ENCODE measurements around the gene NFASC. TPM values are rescaled to one million over a fixed set of nuclear protein-coding genes. Genes with fewer than 3 reads are reported as not detected.

Gene NFASC
- total and polyA plus RNA-seq, 2 experiments from 2014 or later: 0.75 to 2.2 TPM

GRCh38 chr1:204967451-204967850, 96.8 kb downstream of the NFASC start:
- H2AFZ ChIP-seq: no peak overlapping the region
- no peaks in the 10 kb centered on the region for H3K36me3 ChIP-seq (replicated peaks; ENCODE audit: insufficient read depth, low read depth)
- TF ChIP-seq EZH2phosphoT487 (IDR thresholded peaks at IDR 0.05; ENCODE audit: low read depth, severe bottlenecking, unreplicated experiment) (no peak), EZH2 (IDR thresholded peaks at IDR 0.05; ENCODE audit: borderline replicate concordance) (no peak)
- TF ChIP-seq, protein P1, sequence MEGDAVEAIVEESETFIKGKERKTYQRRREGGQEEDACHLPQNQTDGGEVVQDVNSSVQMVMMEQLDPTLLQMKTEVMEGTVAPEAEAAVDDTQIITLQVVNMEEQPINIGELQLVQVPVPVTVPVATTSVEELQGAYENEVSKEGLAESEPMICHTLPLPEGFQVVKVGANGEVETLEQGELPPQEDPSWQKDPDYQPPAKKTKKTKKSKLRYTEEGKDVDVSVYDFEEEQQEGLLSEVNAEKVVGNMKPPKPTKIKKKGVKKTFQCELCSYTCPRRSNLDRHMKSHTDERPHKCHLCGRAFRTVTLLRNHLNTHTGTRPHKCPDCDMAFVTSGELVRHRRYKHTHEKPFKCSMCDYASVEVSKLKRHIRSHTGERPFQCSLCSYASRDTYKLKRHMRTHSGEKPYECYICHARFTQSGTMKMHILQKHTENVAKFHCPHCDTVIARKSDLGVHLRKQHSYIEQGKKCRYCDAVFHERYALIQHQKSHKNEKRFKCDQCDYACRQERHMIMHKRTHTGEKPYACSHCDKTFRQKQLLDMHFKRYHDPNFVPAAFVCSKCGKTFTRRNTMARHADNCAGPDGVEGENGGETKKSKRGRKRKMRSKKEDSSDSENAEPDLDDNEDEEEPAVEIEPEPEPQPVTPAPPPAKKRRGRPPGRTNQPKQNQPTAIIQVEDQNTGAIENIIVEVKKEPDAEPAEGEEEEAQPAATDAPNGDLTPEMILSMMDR (IDR thresholded peaks at IDR 0.05; ENCODE audit: poor library complexity): no peak
- no peak for DNase-seq (ENCODE audit: low spot score)
- no peak overlapping the region for H3K27ac ChIP-seq
- H3K27me3 ChIP-seq: peaks cover 47% of the 10 kb centered on the region
- no peaks in the 10 kb centered on the region for H3K79me2 ChIP-seq
- no peak overlapping the region for H3K4me3 ChIP-seq
- H3K9me2 ChIP-seq (replicated peaks; ENCODE audit: insufficient read depth): no peaks in the 10 kb centered on the region
- no peak overlapping the region for H3K4me2 ChIP-seq
- no peaks in the 10 kb centered on the region for H3K4me1 ChIP-seq (ENCODE audit: insufficient read depth)
- no peaks in the 10 kb centered on the region for H3K9me3 ChIP-seq (ENCODE audit: low read depth)
- H4K20me1 ChIP-seq (ENCODE audit: insufficient read depth, poor library complexity, severe bottlenecking): no peaks in the 10 kb centered on the region
- 73% methylated on average over 6 of the region's 6 CpGs for WGBS (ENCODE audit: low lambda C conversion rate, missing lambda C conversion rate)

DNA sequence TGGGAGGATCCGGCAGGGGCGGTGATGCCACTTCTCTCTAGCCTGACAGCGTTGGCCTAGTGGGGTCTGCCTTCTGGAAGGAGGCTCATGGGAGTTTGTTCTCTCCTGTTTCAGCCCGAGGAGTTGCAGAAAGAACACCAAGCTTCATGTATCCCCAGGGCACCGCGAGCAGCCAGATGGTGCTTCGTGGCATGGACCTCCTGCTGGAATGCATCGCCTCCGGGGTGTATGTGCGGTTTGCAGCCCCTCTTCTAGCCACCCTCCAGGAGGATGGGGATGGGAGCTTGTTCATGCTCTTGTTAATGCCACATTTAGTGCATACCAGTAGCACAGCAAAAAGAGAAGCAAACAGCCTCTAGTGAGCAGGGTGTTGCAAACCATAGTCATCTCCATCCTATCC, 97.5 kb downstream of the NFASC start:
- H3K79me2 ChIP-seq: no peaks in the 10 kb centered on the region
- H3K27ac ChIP-seq: no peak overlapping the region
- H2AFZ ChIP-seq: no peak overlapping the region
- H3K4me1 ChIP-seq (ENCODE audit: insufficient read depth): no peaks in the 10 kb centered on the region
- H3K27me3 ChIP-seq: peaks cover 45% of the 10 kb centered on the region
- TF ChIP-seq EZH2 (IDR thresholded peaks at IDR 0.05; ENCODE audit: borderline replicate concordance) (no peak), EZH2phosphoT487 (IDR thresholded peaks at IDR 0.05; ENCODE audit: low read depth, severe bottlenecking, unreplicated experiment) (no peak)
- TF ChIP-seq, protein P1 (IDR thresholded peaks at IDR 0.05; ENCODE audit: poor library complexity): no peak
- no peak overlapping the region for H3K4me2 ChIP-seq
- H4K20me1 ChIP-seq (ENCODE audit: insufficient read depth, poor library complexity, severe bottlenecking): no peaks in the 10 kb centered on the region
- H3K4me3 ChIP-seq: no peak overlapping the region
- H3K36me3 ChIP-seq (replicated peaks; ENCODE audit: insufficient read depth, low read depth): no peaks in the 10 kb centered on the region
- DNase-seq (ENCODE audit: low spot score): no peak
- H3K9me3 ChIP-seq (ENCODE audit: low read depth): no peaks in the 10 kb centered on the region
- 89% methylated on average over 10 of the region's 10 CpGs for WGBS (ENCODE audit: low lambda C conversion rate, missing lambda C conversion rate)
- H3K9me2 ChIP-seq (replicated peaks; ENCODE audit: insufficient read depth): no peaks in the 10 kb centered on the region

GRCh38 chr1:204968951-204969350, 98.3 kb downstream of the NFASC start:
- WGBS (ENCODE audit: low lambda C conversion rate, missing lambda C conversion rate): 87% methylated on average over 16 of the region's 16 CpGs
- DNase-seq (ENCODE audit: low spot score): no peak

GRCh38 chr1:204970937-204971336, 100.3 kb downstream of the NFASC start:
- H3K4me1 ChIP-seq (ENCODE audit: insufficient read depth): no peaks in the 10 kb centered on the region
- H2AFZ ChIP-seq: no peak overlapping the region
- H3K9me3 ChIP-seq (ENCODE audit: low read depth): no peaks in the 10 kb centered on the region
- H3K4me3 ChIP-seq: no peak overlapping the region
- WGBS (ENCODE audit: low lambda C conversion rate, missing lambda C conversion rate): 92% methylated on average over 2 of the region's 2 CpGs
- TF ChIP-seq, protein P1 (IDR thresholded peaks at IDR 0.05; ENCODE audit: poor library complexity): no peak
- TF ChIP-seq EZH2 (IDR thresholded peaks at IDR 0.05; ENCODE audit: borderline replicate concordance): no peak
- TF ChIP-seq EZH2phosphoT487 (IDR thresholded peaks at IDR 0.05; ENCODE audit: low read depth, severe bottlenecking, unreplicated experiment): no peak
- peaks cover 22% of the 10 kb centered on the region for H3K27me3 ChIP-seq
- no peaks in the 10 kb centered on the region for H3K36me3 ChIP-seq (replicated peaks; ENCODE audit: insufficient read depth, low read depth)
- H4K20me1 ChIP-seq (ENCODE audit: insufficient read depth, poor library complexity, severe bottlenecking): no peaks in the 10 kb centered on the region
- DNase-seq (ENCODE audit: low spot score): no peak
- H3K9me2 ChIP-seq (replicated peaks; ENCODE audit: insufficient read depth): no peaks in the 10 kb centered on the region
- no peak overlapping the region for H3K4me2 ChIP-seq
- no peak overlapping the region for H3K27ac ChIP-seq
- H3K79me2 ChIP-seq: no peaks in the 10 kb centered on the region

More at GRCh38 chr1:204968951-204969350, 98.3 kb downstream of the NFASC start:
- Histone ChIP-seq H3K27me3 (peaks cover 42% of the 10 kb centered on the region), H3K4me2 (no peak overlapping the region), H3K9me2 (replicated peaks; ENCODE audit: insufficient read depth) (no peaks in the 10 kb centered on the region), H3K79me2 (no peaks in the 10 kb centered on the region), H3K9me3 (ENCODE audit: low read depth) (no peaks in the 10 kb centered on the region), H2AFZ (no peak overlapping the region), H4K20me1 (ENCODE audit: insufficient read depth, poor library complexity, severe bottlenecking) (no peaks in the 10 kb centered on the region), H3K4me3 (no peak overlapping the region), H3K4me1 (ENCODE audit: insufficient read depth) (no peaks in the 10 kb centered on the region), H3K27ac (no peak overlapping the region), H3K36me3 (replicated peaks; ENCODE audit: insufficient read depth, low read depth) (no peaks in the 10 kb centered on the region)
- no peak for TF ChIP-seq EZH2 (IDR thresholded peaks at IDR 0.05; ENCODE audit: borderline replicate concordance)

Measured in hepatocyte (in vitro differentiated cells).